Activated CD8-positive, alpha-beta memory T cell treated with anti-CD3 and anti-CD28 coated beads for 48 hours (primary cell): ENCODE data around the gene ALS2.
"Not testable (repeated sequence)": the region's sequence is repeated elsewhere in the genome, so short reads cannot be mapped to it uniquely, and the experiment has no call there.

Experiments used
- DNase-seq, 3 experiments: peaks; one replicate each; pipeline ENCODE4 v3.0.0-alpha.2; 2020; ENCODE audit warnings: low read depth in 2 of 3, low spot score in 2 of 3

ALS2 gene

GRCh38 chr2:201678401-201678800, 102.3 kb downstream of the ALS2 start:
- no peak for DNase-seq

- no peak for DNase-seq
These were observed 105.3 kb downstream of the ALS2 start for GRCh38 chr2:201675454-201675853.

GRCh38 chr2:201674794-201675193, 105.9 kb downstream of the ALS2 start:
- DNase-seq = no peak

- no peak for DNase-seq
These were observed 106.4 kb downstream of the ALS2 start for GRCh38 chr2:201674298-201674697.

- DNase-seq = no peak
These were observed 107.2 kb downstream of the ALS2 start for GRCh38 chr2:201673546-201673945.

DNA sequence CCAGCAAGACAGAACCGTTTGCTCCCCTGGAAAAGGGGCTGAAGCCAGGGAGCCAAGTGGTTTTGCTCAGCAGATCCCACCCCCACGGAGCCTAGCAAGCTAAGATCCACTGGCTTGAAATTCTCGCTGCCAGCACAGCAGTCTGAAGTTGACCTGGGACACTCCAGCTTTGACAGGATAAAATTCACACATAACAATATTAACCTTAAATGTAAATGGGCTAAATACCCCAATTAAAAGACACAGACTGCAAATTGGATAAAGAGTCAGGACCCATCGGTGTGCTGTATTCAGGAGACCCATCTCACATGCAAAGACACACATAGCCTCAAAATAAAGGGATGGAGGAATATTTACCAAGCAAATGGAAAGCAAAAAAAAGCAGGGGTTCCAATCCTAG, 109.5 kb downstream of the ALS2 start:
- not testable (repeated sequence) for DNase-seq

DNA sequence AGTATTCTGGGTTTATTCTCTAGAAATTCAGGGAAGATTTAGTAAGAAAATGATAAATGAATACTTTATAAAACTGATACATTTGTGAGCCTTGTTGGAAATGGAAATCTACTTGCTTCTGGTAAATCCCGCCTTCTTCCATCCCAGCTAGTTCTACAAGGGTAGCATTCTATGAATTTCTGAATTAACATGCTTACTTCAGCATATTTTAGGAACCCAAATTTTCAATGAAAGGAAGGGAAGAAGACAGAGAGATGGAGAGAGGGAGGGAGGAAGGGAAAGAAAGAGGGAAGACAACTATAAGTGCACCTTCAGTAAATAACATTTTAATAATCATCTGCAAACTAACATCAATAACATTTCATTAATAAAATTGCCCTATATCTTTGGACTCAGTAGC, 110.9 kb downstream of the ALS2 start:
- DNase-seq = no peak

DNA sequence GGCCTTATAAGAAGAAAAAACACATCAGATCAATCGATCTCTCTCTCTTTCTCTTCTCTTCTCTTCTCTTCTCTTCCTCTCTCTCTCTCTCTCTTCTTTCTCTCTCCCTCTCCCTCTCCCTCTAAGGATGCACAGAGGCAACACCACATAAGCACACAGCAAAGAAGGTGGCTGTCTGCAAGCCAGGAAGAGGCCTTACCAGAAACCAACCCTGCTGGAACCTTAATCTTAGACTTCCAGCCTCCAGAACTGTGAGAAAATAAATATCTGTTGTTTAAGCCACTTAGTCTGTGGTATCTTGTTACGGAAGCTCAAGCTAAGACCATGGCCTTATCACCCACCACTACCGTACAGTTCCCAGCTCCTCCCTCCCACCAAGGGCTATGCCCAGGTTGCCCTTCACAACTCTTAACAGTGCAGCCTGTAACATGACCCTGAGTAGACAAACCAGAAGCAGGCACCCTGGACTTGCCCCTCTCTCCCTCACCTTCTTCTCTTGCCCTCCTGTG, 112.3 kb downstream of the ALS2 start:
- DNase-seq = no peak

- no peak for DNase-seq
These were observed 116.4 kb downstream of the ALS2 start for GRCh38 chr2:201664334-201664733.

DNA sequence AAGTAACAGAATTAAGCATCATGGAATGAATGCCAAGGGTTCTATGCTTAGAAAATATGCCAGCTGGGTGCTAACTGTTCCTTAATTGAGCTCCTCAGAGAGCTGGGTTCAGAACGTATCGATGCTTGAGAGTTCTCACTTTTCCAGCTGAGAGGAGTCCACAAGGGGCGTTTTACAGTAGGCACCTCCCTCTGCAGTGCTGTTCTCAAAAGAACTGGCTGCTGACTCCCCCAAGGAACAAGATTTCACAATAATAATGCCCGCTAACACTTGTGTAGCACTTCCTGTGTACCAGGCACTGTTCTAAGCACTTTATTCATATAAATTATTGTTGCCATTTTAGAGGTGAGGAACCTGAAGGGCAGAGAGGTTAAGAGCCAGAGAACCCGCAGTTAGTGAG, 119.4 kb downstream of the ALS2 start:
- no peak for DNase-seq

- DNase-seq = no peak
These were observed 120.3 kb downstream of the ALS2 start for GRCh38 chr2:201660293-201660895.

- no peak for DNase-seq
These were observed 124.0 kb downstream of the ALS2 start for GRCh38 chr2:201656740-201657139.

GRCh38 chr2:201656102-201656501, 124.6 kb downstream of the ALS2 start:
- DNase-seq = no peak

GRCh38 chr2:201654616-201655384, 125.9 kb downstream of the ALS2 start:
- DNase-seq = no peak

DNA sequence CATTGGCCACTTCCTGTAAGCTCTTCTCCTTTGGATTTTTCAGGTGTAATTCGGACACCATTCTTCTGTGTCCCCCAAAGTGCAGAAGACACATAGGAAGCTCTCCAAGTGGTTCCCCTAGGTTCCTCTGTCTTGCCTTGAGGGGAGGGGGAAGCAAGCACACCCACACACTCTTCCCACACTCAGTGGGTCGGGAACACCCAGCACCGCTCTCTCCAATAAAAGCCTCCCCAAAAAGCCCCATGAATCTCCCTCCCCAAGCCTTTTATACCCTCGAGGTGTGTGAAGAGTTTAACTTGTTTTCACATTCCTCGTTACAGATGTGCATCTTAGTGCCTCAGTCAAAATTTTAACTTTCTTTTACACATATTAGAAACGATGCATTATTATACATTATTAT, 127.5 kb downstream of the ALS2 start:
- no peak for DNase-seq
